Lower lobe of right lung (tissue), 2 donors: ENCODE data around the gene NAALADL2. TPM values are rescaled to one million over a fixed set of nuclear protein-coding genes. Genes with fewer than 3 reads are reported as not detected.

Source experiments
- ATAC-seq, 2 donors: fragments of 200-7000 bp; cut with Tn5 transposase; one replicate each; pipeline ENCODE4 v1.9.1; 2020 to 2022; ENCODE audit warnings: mild to moderate bottlenecking in 2 of 2, moderate library complexity in 2 of 2
- DNase-seq: peaks from one replicate; pipeline ENCODE4 v3.0.0-alpha.2; 2020
- H3K27ac ChIP-seq: fragments of 200-600 bp; one replicate; pipeline ENCODE4 v1.8.0; 2022
- H3K27me3 ChIP-seq: fragments of 200-600 bp; one replicate; pipeline ENCODE4 v1.8.0; 2022; ENCODE audit warnings: low read depth
- H3K36me3 ChIP-seq: fragments of 200-600 bp; one replicate; pipeline ENCODE4 v1.8.0; 2022; ENCODE audit warnings: mild to moderate bottlenecking
- H3K4me1 ChIP-seq: fragments of 200-600 bp; one replicate; pipeline ENCODE4 v1.8.0; 2022
- H3K4me3 ChIP-seq: fragments of 200-600 bp; one replicate; pipeline ENCODE4 v1.8.0; 2022; ENCODE audit warnings: mild to moderate bottlenecking
- H3K9me3 ChIP-seq: fragments of 200-600 bp; one replicate; pipeline ENCODE4 v1.8.0; 2022
- intact Hi-C: fragments of 100-400 bp; cut with DNase I; formaldehyde crosslinking; loops from one replicate; pipeline ENCODE4 v1.11.0; 2022
- total RNA-seq: library from RNA; stranded (reverse); fragmentation: NEBNext Ultra II Directional; extraction: Animal tissue kit (Norgen Biotek cat#: 25700); gene quantifications from one replicate; pipeline ENCODE4 v1.2.1, GENCODE V29; 2021
- TF ChIP-seq, protein P1 (sequence below): fragments of 200-600 bp; IDR thresholded peaks from one replicate; pipeline ENCODE4 v1.8.0; 2022; ENCODE audit warnings: antibody characterized with exemption, mild to moderate bottlenecking
- donor health status: DM: no; HTN: yes; CAD: no; lungs with severe emphysema.

NAALADL2 gene
- total RNA-seq, 1 donor from 2014 or later, result 9.8 TPM

GRCh38 chr3:175749981-175750380 is 890.8 kb downstream of the NAALADL2 start:
- Histone ChIP-seq H3K36me3 (no peaks in the 10 kb centered on the region), H3K9me3 (no peaks in the 10 kb centered on the region), H3K4me1 (no peaks in the 10 kb centered on the region), H3K27me3 (no peaks in the 10 kb centered on the region), H3K4me3 (no peak overlapping the region), H3K27ac (no peak overlapping the region)
- ATAC-seq (no peak), DNase-seq (no peak)
- intact Hi-C loops, result no loop called here
- TF ChIP-seq, protein P1, sequence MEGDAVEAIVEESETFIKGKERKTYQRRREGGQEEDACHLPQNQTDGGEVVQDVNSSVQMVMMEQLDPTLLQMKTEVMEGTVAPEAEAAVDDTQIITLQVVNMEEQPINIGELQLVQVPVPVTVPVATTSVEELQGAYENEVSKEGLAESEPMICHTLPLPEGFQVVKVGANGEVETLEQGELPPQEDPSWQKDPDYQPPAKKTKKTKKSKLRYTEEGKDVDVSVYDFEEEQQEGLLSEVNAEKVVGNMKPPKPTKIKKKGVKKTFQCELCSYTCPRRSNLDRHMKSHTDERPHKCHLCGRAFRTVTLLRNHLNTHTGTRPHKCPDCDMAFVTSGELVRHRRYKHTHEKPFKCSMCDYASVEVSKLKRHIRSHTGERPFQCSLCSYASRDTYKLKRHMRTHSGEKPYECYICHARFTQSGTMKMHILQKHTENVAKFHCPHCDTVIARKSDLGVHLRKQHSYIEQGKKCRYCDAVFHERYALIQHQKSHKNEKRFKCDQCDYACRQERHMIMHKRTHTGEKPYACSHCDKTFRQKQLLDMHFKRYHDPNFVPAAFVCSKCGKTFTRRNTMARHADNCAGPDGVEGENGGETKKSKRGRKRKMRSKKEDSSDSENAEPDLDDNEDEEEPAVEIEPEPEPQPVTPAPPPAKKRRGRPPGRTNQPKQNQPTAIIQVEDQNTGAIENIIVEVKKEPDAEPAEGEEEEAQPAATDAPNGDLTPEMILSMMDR, result no peak

- no peaks in the 10 kb centered on the region for H3K27me3 ChIP-seq
- no peak for DNase-seq
- ATAC-seq, result no peak
- H3K36me3 ChIP-seq, result no peaks in the 10 kb centered on the region
- H3K9me3 ChIP-seq, result no peaks in the 10 kb centered on the region
- no peaks in the 10 kb centered on the region for H3K4me1 ChIP-seq
- no peak overlapping the region for H3K27ac ChIP-seq
- intact Hi-C loops, result no loop called here
- no peak overlapping the region for H3K4me3 ChIP-seq
- TF ChIP-seq, protein P1, result no peak
Measured at GRCh38 chr3:175751089-175751488, 892.0 kb downstream of the NAALADL2 start.

DNA sequence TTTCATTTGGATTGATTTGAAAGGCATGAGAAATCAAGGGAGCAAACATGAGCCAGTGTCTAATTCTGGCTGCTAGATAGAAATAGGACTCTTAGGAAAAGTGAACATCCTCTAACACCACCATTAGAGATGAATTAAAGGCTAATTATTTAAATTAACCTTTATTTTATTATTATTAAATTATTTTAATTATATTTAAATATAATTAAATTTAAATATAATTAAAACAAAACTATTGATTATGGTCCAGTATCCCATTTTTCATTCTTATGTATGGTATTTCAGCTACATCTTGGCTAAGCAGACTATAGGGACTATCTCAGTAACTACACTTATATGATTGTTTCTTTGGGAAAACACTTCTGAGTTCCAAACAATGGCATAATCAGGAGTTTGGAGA is 904.8 kb downstream of the NAALADL2 start:
- intact Hi-C loops, result no loop called here
- TF ChIP-seq, protein P1, result no peak

GRCh38 chr3:175764722-175765121 is 905.6 kb downstream of the NAALADL2 start:
- DNase-seq, result no peak
- TF ChIP-seq, protein P1, result no peak

More for the DNA sequence above, 904.8 kb downstream of the NAALADL2 start:
- Histone ChIP-seq H3K27me3 (no peaks in the 10 kb centered on the region), H3K4me3 (no peak overlapping the region), H3K27ac (no peak overlapping the region), H3K4me1 (no peaks in the 10 kb centered on the region), H3K36me3 (no peaks in the 10 kb centered on the region), H3K9me3 (no peaks in the 10 kb centered on the region)
- DNase-seq, result no peak
- no peak for ATAC-seq

DNA sequence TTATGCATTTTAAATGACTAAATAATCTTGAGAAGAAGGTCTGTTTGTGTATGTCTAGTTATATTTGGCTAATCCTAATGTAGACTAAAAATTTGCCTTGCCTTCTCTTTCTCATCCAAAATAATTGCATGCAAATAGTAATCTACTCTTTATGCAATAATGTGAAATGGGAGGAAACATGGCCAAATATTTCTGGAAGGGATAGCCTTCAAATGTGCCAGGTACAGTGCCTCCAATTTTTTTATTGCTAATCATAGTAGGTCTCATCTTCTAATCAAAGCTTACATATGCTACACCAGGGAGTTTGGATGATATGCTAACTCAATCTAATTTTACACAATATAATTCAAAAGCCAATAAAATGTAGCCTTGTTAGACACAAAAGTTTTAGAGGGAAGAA is 911.3 kb downstream of the NAALADL2 start:
- H3K27ac ChIP-seq, result no peak overlapping the region
- H3K27me3 ChIP-seq, result no peaks in the 10 kb centered on the region
- no peak overlapping the region for H3K4me3 ChIP-seq
- intact Hi-C loops, result no loop called here
- no peak for ATAC-seq
- no peaks in the 10 kb centered on the region for H3K9me3 ChIP-seq
- TF ChIP-seq, protein P1, result no peak
- H3K36me3 ChIP-seq, result no peaks in the 10 kb centered on the region
- no peak for DNase-seq
- H3K4me1 ChIP-seq, result no peaks in the 10 kb centered on the region

More at GRCh38 chr3:175764722-175765121, 905.6 kb downstream of the NAALADL2 start:
- H3K4me1 ChIP-seq, result no peaks in the 10 kb centered on the region
- H3K36me3 ChIP-seq, result no peaks in the 10 kb centered on the region
- H3K27ac ChIP-seq, result no peak overlapping the region
- ATAC-seq, result no peak
- intact Hi-C loops, result no loop called here
- H3K9me3 ChIP-seq, result no peaks in the 10 kb centered on the region
- H3K4me3 ChIP-seq, result no peak overlapping the region
- H3K27me3 ChIP-seq, result no peaks in the 10 kb centered on the region

GRCh38 chr3:175777495-175777894 is 918.4 kb downstream of the NAALADL2 start:
- Histone ChIP-seq H3K4me1 (no peaks in the 10 kb centered on the region), H3K4me3 (no peak overlapping the region), H3K9me3 (no peaks in the 10 kb centered on the region), H3K36me3 (no peaks in the 10 kb centered on the region), H3K27me3 (no peaks in the 10 kb centered on the region), H3K27ac (no peak overlapping the region)
- DNase-seq, result no peak
- no peak for ATAC-seq
- TF ChIP-seq, protein P1, result no peak
- intact Hi-C loops, result no loop called here
